Astrocyte of the spinal cord (primary cell): ENCODE results near the gene KLHL29.

ENCODE experiments used
- DNase-seq: peaks from one replicate; pipeline ENCODE4 v3.0.0; 2011; ENCODE audit warnings: low read depth, low spot score
- H3K4me3 ChIP-seq: 2 replicates; pipeline ENCODE4 v1.5.1; 2011; ENCODE audit warnings: low read depth, mild to moderate bottlenecking, low read length, moderate library complexity
- CTCF ChIP-seq: IDR thresholded peaks from 2 replicates; pipeline ENCODE4 v1.5.1; 2012; ENCODE audit warnings: low read depth, mild to moderate bottlenecking, low read length, inconsistent platforms
- in situ Hi-C: cut with HindIII; loops from 2 replicates; pipeline ENCODE4 v1.10.0; 2017; ENCODE audit warnings: low sequenced_read_pairs

The KLHL29 gene

GRCh38 chr2:23457990-23458682 is 73.2 kb downstream of the KLHL29 start:
- TF ChIP-seq CTCF = no peak
- in situ Hi-C loops = no loop called here
- H3K4me3 ChIP-seq = no peak overlapping the region
- no peak for DNase-seq

- no peak for DNase-seq
- H3K4me3 ChIP-seq = no peak overlapping the region
- TF ChIP-seq CTCF = no peak
- in situ Hi-C loops = no loop called here
Observed at GRCh38 chr2:23459032-23459431, 74.1 kb downstream of the KLHL29 start.

- peak; percentile 76 for TF ChIP-seq CTCF
- H3K4me3 ChIP-seq = no peak overlapping the region
- in situ Hi-C loops = no loop called here
- peak; percentile 39 for DNase-seq
Observed at GRCh38 chr2:23460228-23460627, 75.2 kb downstream of the KLHL29 start.

- in situ Hi-C loops = no loop called here
- no peak for DNase-seq
- no peak overlapping the region for H3K4me3 ChIP-seq
- no peak for TF ChIP-seq CTCF
Observed at GRCh38 chr2:23460993-23461392, 76.0 kb downstream of the KLHL29 start.

- no peak for DNase-seq
- no peak for TF ChIP-seq CTCF
- in situ Hi-C loops = no loop called here
- H3K4me3 ChIP-seq = no peak overlapping the region
Observed at GRCh38 chr2:23464156-23464555, 79.2 kb downstream of the KLHL29 start.

- in situ Hi-C loops = no loop called here
- no peak for TF ChIP-seq CTCF
- no peak for DNase-seq
- no peak overlapping the region for H3K4me3 ChIP-seq
Observed at GRCh38 chr2:23464905-23465537, 80.0 kb downstream of the KLHL29 start.
